ENCODE measurements around the gene FLYWCH2. TPM values are rescaled to one million over a fixed set of nuclear protein-coding genes. Genes with fewer than 3 reads are reported as not detected.

Gene FLYWCH2
- total RNA-seq, 1 experiment from 2014 or later: 16.5 TPM

- Mint-ChIP-seq H3K4me3 (no peak overlapping the region), H3K27ac (no peak overlapping the region), H3K4me1 (peaks cover 0 to 2% of the 10 kb centered on the region in 2 experiments; a peak in 2 of 4 replicates), H3K9me3 (no peaks in the 10 kb centered on the region), H3K36me3 (ENCODE audit: insufficient read depth in 1 of 3, low read depth in 3 of 3) (peaks cover 8 to 24% (median 10%) of the 10 kb centered on the region in 3 experiments; a peak in 5 of 7 replicates), H3K27me3 (ENCODE audit: low read depth) (no peaks in the 10 kb centered on the region)
- no peak overlapping the region for H2BK120ac ChIP-seq (ENCODE audit: low read depth, low read length, poor library complexity, severe bottlenecking)
- whole genome bisulfite sequencing (ENCODE audit: extremely low coverage, insufficient read length, low lambda C conversion rate): no CpG with 5 or more reads among the region's 13 CpGs
- peak; percentile 59 for DNase-seq
- no peak overlapping the region for H3T11ph ChIP-seq (ENCODE audit: low read length)
- no peak overlapping the region for H3K4ac ChIP-seq (ENCODE audit: low read depth, low read length)
- no peaks in the 10 kb centered on the region for H3K79me2 ChIP-seq (ENCODE audit: insufficient read depth, low read length)
- H2AK5ac ChIP-seq (ENCODE audit: insufficient read length, low read length): no peak overlapping the region
- no peak overlapping the region for H4K91ac ChIP-seq (ENCODE audit: insufficient read length, low read depth, low read length)
- no peak overlapping the region for H3K27ac ChIP-seq (ENCODE audit: insufficient read length, low read depth, low read length)
- TF ChIP-seq CTCF (conservative IDR thresholded peaks at IDR 0.05): peak; percentile 94
- H3K9me3 ChIP-seq (ENCODE audit: control insufficient read depth, low read depth, low read length): no peaks in the 10 kb centered on the region
- no peak overlapping the region for H3K18ac ChIP-seq (ENCODE audit: insufficient read length, low read depth, low read length)
- no peak overlapping the region for H3K4me2 ChIP-seq (ENCODE audit: insufficient read depth, insufficient read length, low read length)
- no peak overlapping the region for H4K5ac ChIP-seq (ENCODE audit: insufficient read length, low read depth, low read length)
- H2BK12ac ChIP-seq (ENCODE audit: insufficient read length, low read depth, low read length): no peak overlapping the region
- no peak overlapping the region for H3K9ac ChIP-seq (ENCODE audit: extremely low read depth, insufficient read length, low read length)
- no peak overlapping the region for H4K8ac ChIP-seq (replicated peaks; ENCODE audit: insufficient read length, low read depth, low read length)
- H3K4me1 ChIP-seq (ENCODE audit: insufficient read depth, low read length): no peaks in the 10 kb centered on the region
- H3K27me3 ChIP-seq (ENCODE audit: insufficient read depth, low read length): no peaks in the 10 kb centered on the region
- H2AFZ ChIP-seq (ENCODE audit: low read length): no peak overlapping the region
- no peak overlapping the region for H2BK15ac ChIP-seq (ENCODE audit: low read depth, low read length)
- no peaks in the 10 kb centered on the region for H4K20me1 ChIP-seq (ENCODE audit: control insufficient read depth, insufficient read depth, insufficient read length)
- no peak overlapping the region for H2BK20ac ChIP-seq (ENCODE audit: low read depth, low read length, poor library complexity, severe bottlenecking)
- no peak overlapping the region for H3K14ac ChIP-seq (ENCODE audit: insufficient read depth, low read length)
- H3K79me1 ChIP-seq (ENCODE audit: insufficient read depth, low read depth, low read length, poor library complexity, severe bottlenecking): no peaks in the 10 kb centered on the region
- H3K56ac ChIP-seq (ENCODE audit: insufficient read length, low read depth, low read length): no peak overlapping the region
- no peak overlapping the region for H3K23ac ChIP-seq (ENCODE audit: insufficient read length, low read depth, low read length)
- no peaks in the 10 kb centered on the region for H3K23me2 ChIP-seq (ENCODE audit: insufficient read length, low read depth, low read length, poor library complexity, severe bottlenecking)
- no peak overlapping the region for H2BK5ac ChIP-seq (ENCODE audit: insufficient read length, low read length)
Measured at GRCh38 chr16:2919511-2920255, 36.7 kb downstream of the FLYWCH2 start.

Measured in H9 (cell line).